Mesendoderm (in vitro differentiated cells): Measurements from ENCODE around the gene CDK19.

Experiments
- DNase-seq: peaks from one replicate; pipeline ENCODE4 v3.0.0; 2013
- H2AK5ac ChIP-seq: 2 replicates; pipeline ENCODE4 v1.6.1; 2013; ENCODE audit warnings: low read length, inconsistent platforms
- H2BK120ac ChIP-seq: 2 replicates; pipeline ENCODE4 v1.6.1; 2013; ENCODE audit warnings: low read depth, mild to moderate bottlenecking, low read length, moderate library complexity, mixed read lengths
- H2BK15ac ChIP-seq: replicated peaks from 2 replicates; pipeline ENCODE4 v1.6.1; 2013; ENCODE audit warnings: low read depth, mild to moderate bottlenecking, moderate library complexity
- H2BK5ac ChIP-seq: 2 replicates; pipeline ENCODE4 v1.6.1; 2013; ENCODE audit warnings: low read length, inconsistent platforms
- H3K18ac ChIP-seq: 2 replicates; pipeline ENCODE4 v1.6.1; 2013; ENCODE audit warnings: mild to moderate bottlenecking, low read length, mixed read lengths
- H3K23ac ChIP-seq: one replicate; pipeline ENCODE4 v1.6.1; 2013; ENCODE audit warnings: low read length
- H3K27ac ChIP-seq: 2 replicates; pipeline ENCODE4 v1.5.1; 2013; ENCODE audit warnings: low read depth, mild to moderate bottlenecking, inconsistent platforms, low read length, moderate library complexity
- H3K27me3 ChIP-seq: 2 replicates; pipeline ENCODE4 v1.6.1; 2013; ENCODE audit warnings: low read length, control low read depth, mild to moderate bottlenecking, inconsistent platforms; ENCODE audit not compliant: insufficient read depth, poor library complexity
- H3K36me3 ChIP-seq: 2 replicates; pipeline ENCODE4 v1.6.1; 2013; ENCODE audit warnings: low read length, inconsistent platforms; ENCODE audit not compliant: control insufficient read depth, insufficient read depth
- H3K4ac ChIP-seq: one replicate; pipeline ENCODE4 v1.6.1; 2013; ENCODE audit warnings: low read depth, mild to moderate bottlenecking, low read length, moderate library complexity
- H3K4me1 ChIP-seq: 2 replicates; pipeline ENCODE4 v1.6.1; 2013; ENCODE audit warnings: low read depth, low read length, inconsistent platforms; ENCODE audit not compliant: control insufficient read depth
- H3K4me2 ChIP-seq: 2 replicates; pipeline ENCODE4 v1.6.1; 2013; ENCODE audit warnings: low read length
- H3K4me3 ChIP-seq: 2 replicates; pipeline ENCODE4 v1.5.1; 2013; ENCODE audit warnings: mild to moderate bottlenecking, low read length
- H3K56ac ChIP-seq: one replicate; pipeline ENCODE4 v1.6.1; 2013; ENCODE audit warnings: low read length
- H3K79me1 ChIP-seq: 2 replicates; pipeline ENCODE4 v1.6.1; 2013; ENCODE audit warnings: low read length, inconsistent platforms
- H3K79me2 ChIP-seq: 2 replicates; pipeline ENCODE4 v1.6.1; 2013; ENCODE audit warnings: mild to moderate bottlenecking, low read length; ENCODE audit not compliant: control insufficient read depth, insufficient read depth
- H3K9ac ChIP-seq: 2 replicates; pipeline ENCODE4 v1.6.1; 2013; ENCODE audit warnings: low read length, inconsistent platforms
- H4K5ac ChIP-seq: one replicate; pipeline ENCODE4 v1.6.1; 2013; ENCODE audit warnings: low read length
- H4K8ac ChIP-seq: one replicate; pipeline ENCODE4 v1.6.1; 2013; ENCODE audit warnings: low read depth, mild to moderate bottlenecking, control low read depth, low read length, moderate library complexity
- WGBS: extraction: QIAGEN DNeasy Blood & Tissue Kit; methylation state at CpG from one replicate; pipeline ENCODE4 v1.1.7; 2013; ENCODE audit warnings: low lambda C conversion rate, missing lambda C conversion rate; ENCODE audit not compliant: insufficient coverage; ENCODE audit errors: extremely low coverage; 5-methylcytosine and 5-hydroxymethylcytosine counted together

Gene CDK19

DNA sequence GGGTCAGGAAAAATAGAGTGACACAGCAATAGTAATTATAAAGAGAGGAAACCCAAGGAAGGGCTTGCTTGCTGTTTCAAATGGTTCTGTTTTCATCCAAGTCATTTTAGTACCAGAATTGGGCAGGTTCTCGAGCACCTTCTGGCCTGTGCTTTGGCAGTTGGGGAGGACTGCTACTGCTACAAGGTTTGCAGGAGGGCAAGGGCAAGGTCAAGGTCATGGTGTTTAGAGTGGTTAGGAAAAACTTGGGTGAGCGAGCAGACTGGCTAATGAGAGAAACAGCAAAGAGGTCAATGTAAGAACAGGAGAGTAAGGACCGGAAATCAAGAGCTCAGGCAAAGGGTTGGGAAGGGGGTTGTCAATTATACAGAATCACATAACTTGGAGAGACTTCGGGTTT is 164.5 kb downstream of the CDK19 start:
- no peak overlapping the region for H4K5ac ChIP-seq
- no peak overlapping the region for H3K56ac ChIP-seq
- H3K27me3 ChIP-seq = no peaks in the 10 kb centered on the region
- H2BK120ac ChIP-seq = no peak overlapping the region
- no CpG with 5 or more reads among the region's 4 CpGs for WGBS
- H3K4ac ChIP-seq = no peak overlapping the region
- no peak overlapping the region for H4K8ac ChIP-seq
- DNase-seq = no peak
- H3K9ac ChIP-seq = no peak overlapping the region
- H3K36me3 ChIP-seq = no peaks in the 10 kb centered on the region
- no peaks in the 10 kb centered on the region for H3K79me1 ChIP-seq
- no peak overlapping the region for H2AK5ac ChIP-seq
- no peaks in the 10 kb centered on the region for H3K4me1 ChIP-seq
- H3K4me2 ChIP-seq = no peak overlapping the region
- H3K79me2 ChIP-seq = no peaks in the 10 kb centered on the region
- H3K27ac ChIP-seq = no peak overlapping the region
- H2BK5ac ChIP-seq = no peak overlapping the region
- H2BK15ac ChIP-seq = no peak overlapping the region
- H3K23ac ChIP-seq = no peak overlapping the region
- no peak overlapping the region for H3K4me3 ChIP-seq
- H3K18ac ChIP-seq = no peak overlapping the region

DNA sequence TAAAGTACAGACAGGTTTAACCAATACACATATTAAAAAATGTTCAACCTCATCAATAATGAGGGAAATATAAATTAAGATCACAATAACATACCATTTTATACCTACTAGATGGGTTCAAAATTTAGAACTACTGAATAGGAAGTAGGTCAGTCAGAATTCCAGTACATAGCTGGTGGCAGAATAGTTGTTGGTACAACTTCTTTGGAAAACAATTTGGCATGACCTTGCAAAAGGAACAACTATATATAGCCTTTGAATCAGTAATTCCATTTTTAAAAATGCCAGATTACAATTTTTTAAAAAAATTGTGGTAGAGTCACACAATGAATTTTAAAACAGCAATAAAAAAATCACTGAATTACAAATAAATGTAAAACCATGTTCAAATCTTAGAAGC is 165.6 kb downstream of the CDK19 start:
- H3K23ac ChIP-seq = no peak overlapping the region
- no peak overlapping the region for H3K56ac ChIP-seq
- no peak overlapping the region for H2AK5ac ChIP-seq
- H3K79me2 ChIP-seq = no peaks in the 10 kb centered on the region
- H3K18ac ChIP-seq = no peak overlapping the region
- H2BK15ac ChIP-seq = no peak overlapping the region
- H3K4me1 ChIP-seq = no peaks in the 10 kb centered on the region
- no peaks in the 10 kb centered on the region for H3K36me3 ChIP-seq
- H4K8ac ChIP-seq = no peak overlapping the region
- H2BK5ac ChIP-seq = no peak overlapping the region
- no peak overlapping the region for H3K4ac ChIP-seq
- no peaks in the 10 kb centered on the region for H3K79me1 ChIP-seq
- H3K27ac ChIP-seq = no peak overlapping the region
- no peak overlapping the region for H3K4me2 ChIP-seq
- H4K5ac ChIP-seq = no peak overlapping the region
- H3K27me3 ChIP-seq = no peaks in the 10 kb centered on the region
- H3K9ac ChIP-seq = no peak overlapping the region
- H2BK120ac ChIP-seq = no peak overlapping the region
- H3K4me3 ChIP-seq = no peak overlapping the region
- no peak for DNase-seq

DNA sequence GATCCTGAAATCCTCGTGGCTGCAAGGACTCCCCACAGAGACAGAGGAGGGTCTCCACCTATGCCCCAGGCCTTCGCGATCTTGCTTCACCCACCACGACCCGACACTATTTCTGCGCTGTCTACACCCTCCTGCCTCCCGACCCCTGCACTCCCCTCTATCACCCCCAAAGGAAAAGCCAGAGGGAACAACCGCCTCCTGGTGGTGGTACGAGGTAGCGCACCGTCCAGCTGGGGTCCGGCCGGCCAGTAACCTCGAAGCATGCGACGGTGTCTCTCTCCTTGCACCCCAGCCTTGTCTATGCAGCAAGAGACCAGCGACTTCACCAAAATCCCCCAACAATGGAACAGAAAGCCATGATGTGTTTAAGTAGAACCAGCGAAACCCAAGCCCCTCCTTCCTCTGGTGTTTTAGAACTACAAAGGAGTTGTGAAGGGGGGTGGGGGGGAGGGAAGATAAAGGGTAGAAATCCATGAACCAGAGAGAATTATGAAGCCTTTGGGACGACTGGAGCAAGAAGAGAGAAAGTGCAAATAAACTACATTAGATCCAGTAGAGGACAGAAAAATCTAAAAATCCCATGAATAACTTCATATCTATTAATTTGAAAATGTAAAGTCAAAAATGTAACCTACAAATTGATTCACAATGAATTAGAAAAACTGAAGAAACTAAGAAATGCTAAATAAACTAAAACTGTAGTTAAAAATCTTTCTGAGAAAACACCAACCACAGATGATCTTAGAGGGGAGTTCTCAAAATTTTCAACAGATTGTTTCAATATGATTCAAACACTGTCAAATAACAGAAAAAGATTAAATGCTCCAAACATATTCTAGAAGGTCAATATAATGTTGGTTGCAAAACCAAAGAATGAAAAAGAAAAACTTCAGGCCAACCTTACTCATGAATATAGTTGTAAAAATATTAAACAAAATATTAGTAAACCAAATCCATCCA is 168.0 kb downstream of the CDK19 start:
- H3K9ac ChIP-seq = no peak overlapping the region
- DNase-seq = peak; percentile 6
- H2BK15ac ChIP-seq = no peak overlapping the region
- no peak overlapping the region for H3K56ac ChIP-seq
- no peak overlapping the region for H2BK5ac ChIP-seq
- no peaks in the 10 kb centered on the region for H3K79me2 ChIP-seq
- H3K27ac ChIP-seq = no peak overlapping the region
- WGBS = no CpG with 5 or more reads among the region's 19 CpGs
- no peak overlapping the region for H2AK5ac ChIP-seq
- no peaks in the 10 kb centered on the region for H3K4me1 ChIP-seq
- H3K36me3 ChIP-seq = no peaks in the 10 kb centered on the region
- H3K4me2 ChIP-seq = no peak overlapping the region
- no peak overlapping the region for H2BK120ac ChIP-seq
- H3K18ac ChIP-seq = no peak overlapping the region
- no peaks in the 10 kb centered on the region for H3K27me3 ChIP-seq
- H4K5ac ChIP-seq = no peak overlapping the region
- no peak overlapping the region for H3K4ac ChIP-seq
- H4K8ac ChIP-seq = no peak overlapping the region
- no peak overlapping the region for H3K23ac ChIP-seq
- no peak overlapping the region for H3K4me3 ChIP-seq
- H3K79me1 ChIP-seq = no peaks in the 10 kb centered on the region

DNA sequence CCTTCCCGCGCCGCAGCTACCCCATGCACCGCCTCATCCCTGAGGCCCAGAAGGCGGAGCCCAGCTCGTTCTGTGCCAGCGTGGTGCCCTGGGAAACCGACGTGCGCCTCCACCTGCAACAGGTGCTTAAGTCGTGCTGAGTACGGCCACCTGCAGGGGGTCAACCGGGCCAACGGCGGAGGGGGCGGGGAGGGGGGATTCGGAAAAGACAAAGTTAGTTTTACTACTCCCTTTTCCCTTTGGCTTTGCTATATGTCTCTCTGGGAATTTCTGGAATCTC is 168.9 kb downstream of the CDK19 start:
- no peak overlapping the region for H3K18ac ChIP-seq
- H3K79me2 ChIP-seq = no peaks in the 10 kb centered on the region
- H3K4me3 ChIP-seq = no peak overlapping the region
- no peaks in the 10 kb centered on the region for H3K27me3 ChIP-seq
- no peak overlapping the region for H2BK15ac ChIP-seq
- H4K5ac ChIP-seq = no peak overlapping the region
- H2BK120ac ChIP-seq = no peak overlapping the region
- H4K8ac ChIP-seq = no peak overlapping the region
- H3K27ac ChIP-seq = no peak overlapping the region
- H3K56ac ChIP-seq = no peak overlapping the region
- no peak overlapping the region for H3K4ac ChIP-seq
- H3K9ac ChIP-seq = no peak overlapping the region
- no peak overlapping the region for H2BK5ac ChIP-seq
- H3K36me3 ChIP-seq = no peaks in the 10 kb centered on the region
- H3K4me1 ChIP-seq = no peaks in the 10 kb centered on the region
- no peak overlapping the region for H3K4me2 ChIP-seq
- no peaks in the 10 kb centered on the region for H3K79me1 ChIP-seq
- H2AK5ac ChIP-seq = no peak overlapping the region
- no CpG with 5 or more reads among the region's 17 CpGs for WGBS
- H3K23ac ChIP-seq = no peak overlapping the region
- no peak for DNase-seq

DNA sequence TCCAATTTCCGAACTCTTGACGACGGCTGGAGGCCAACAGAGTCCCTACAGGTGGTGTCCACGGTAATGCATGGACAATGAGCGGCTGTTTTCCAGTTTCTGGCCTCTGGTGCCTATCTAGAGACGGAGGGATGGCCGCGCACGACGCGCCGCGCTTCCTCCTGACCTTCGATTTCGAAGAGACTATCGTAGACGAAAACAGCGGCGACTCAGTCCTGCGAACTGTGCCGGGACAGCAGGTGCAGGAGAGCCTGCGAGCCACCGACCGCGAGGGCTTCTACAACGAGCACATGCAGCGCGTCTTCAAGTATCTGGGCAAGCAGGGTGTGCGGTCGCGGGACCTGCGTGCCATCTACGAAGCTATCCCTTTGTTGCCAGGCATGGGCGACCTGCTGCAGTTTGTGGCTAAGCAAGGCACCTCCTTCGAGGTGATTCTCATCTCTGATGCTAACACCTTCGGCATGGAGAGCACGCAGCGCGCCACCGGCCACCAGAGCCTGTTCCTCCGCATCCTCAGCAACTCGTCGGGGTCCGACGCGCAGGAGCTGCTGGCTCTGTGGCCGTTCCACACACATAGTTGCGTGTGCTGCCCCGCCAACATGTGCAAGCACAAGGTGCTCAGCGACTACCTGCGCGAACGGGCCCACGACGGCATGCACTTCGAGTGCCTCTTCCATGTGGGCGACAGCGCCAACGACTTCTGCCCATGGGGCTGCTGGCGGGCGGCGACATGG is 169.4 kb downstream of the CDK19 start:
- Histone ChIP-seq H3K79me1 (no peaks in the 10 kb centered on the region), H3K18ac (no peak overlapping the region), H3K4me2 (no peak overlapping the region), H4K8ac (no peak overlapping the region), H4K5ac (no peak overlapping the region), H3K4ac (no peak overlapping the region), H3K27me3 (no peaks in the 10 kb centered on the region), H3K56ac (no peak overlapping the region), H3K27ac (no peak overlapping the region), H3K23ac (no peak overlapping the region), H2BK120ac (no peak overlapping the region), H3K4me3 (no peak overlapping the region), H3K79me2 (no peaks in the 10 kb centered on the region), H2AK5ac (no peak overlapping the region), H2BK15ac (no peak overlapping the region), H3K4me1 (no peaks in the 10 kb centered on the region), H2BK5ac (no peak overlapping the region), H3K9ac (no peak overlapping the region), H3K36me3 (no peaks in the 10 kb centered on the region)
- no CpG with 5 or more reads among the region's 62 CpGs for whole genome bisulfite sequencing
- no peak for DNase-seq
